HCT116 (cell line): Measurements from ENCODE around the gene ARHGAP8. TPM values are rescaled to one million over a fixed set of nuclear protein-coding genes. Genes with fewer than 3 reads are reported as not detected.

Source experiments
- ATAC-seq: fragments of 200-7000 bp; cut with Tn5 transposase; 2 replicates; pipeline ENCODE4 v1.9.1; 2020; ENCODE audit warnings: mild to moderate bottlenecking, moderate library complexity
- BruUV-seq: library from RNA; stranded (reverse); fragments of 400-500 nt; replicated peaks from 2 replicates; lab custom pipeline; 2021; lab: Mats Ljungman, UMichigan
- CTCF ChIA-PET: fragments of 300-600 bp; sonication (Branson Sonifier 250); formaldehyde crosslinking; loops from one replicate; lab custom pipeline; 2021; ENCODE audit warnings: antibody characterized with exemption; lab: Charles Lee
- POLR2A ChIA-PET: fragments of 300-600, 350-600 bp; sonication (Branson Sonifier 250); formaldehyde crosslinking; loops from one replicate; lab custom pipeline; 2021; ENCODE audit warnings: antibody characterized with exemption; lab: Charles Lee
- RAD21 ChIA-PET, 2 experiments: fragments of 300-600 bp; sonication (Branson Sonifier 250); formaldehyde crosslinking; loops; one replicate each; lab custom pipeline; 2023; ENCODE audit warnings: low total read pairs in 2 of 2; ENCODE audit not compliant: uncharacterized antibody in 2 of 2, unreplicated experiment in 2 of 2, low non-redundant PET in 1 of 2; lab: Charles Lee
- DNase-seq: peaks from one replicate; pipeline ENCODE4 v3.0.0-alpha.2; 2010; ENCODE audit warnings: low read depth, low spot score
- H2AFZ ChIP-seq: fragments of 200-600 bp; shearing (Covaris generic), sonication (generic); 2 replicates; pipeline ENCODE4 v1.6.1; 2017; ENCODE audit warnings: low read depth, mixed run types, mixed read lengths, antibody characterized with exemption, low read length; ENCODE audit not compliant: poor library complexity, severe bottlenecking
- H3K27ac ChIP-seq: 2 replicates; pipeline ENCODE4 v1.5.1; 2012; ENCODE audit warnings: low read depth, low read length
- H3K27me3 ChIP-seq: fragments of 200-600 bp; sonication (generic); 2 replicates; pipeline ENCODE4 v1.6.1; 2016; ENCODE audit warnings: mixed run types, low read length, mixed read lengths; ENCODE audit not compliant: insufficient read depth
- H3K36me3 ChIP-seq, 2 experiments: fragments of 200-500 bp in 1 of 2; fragments of 200-600 bp in 1 of 2; sonication (Bioruptor generic) in 1 of 2; sonication (generic) in 1 of 2; 2 replicates each; pipeline versions ENCODE4 v1.5.1 to v1.6.1; 2014 to 2016; ENCODE audit warnings: low read length in 2 of 2, inconsistent platforms in 1 of 2, mixed read lengths in 1 of 2, mixed run types in 1 of 2; ENCODE audit not compliant: insufficient read depth in 2 of 2, control insufficient read depth in 1 of 2
- H3K4me1 ChIP-seq, 2 experiments: fragments of 200-600 bp in 1 of 2; sonication (generic) in 1 of 2; 2 replicates each; pipeline versions ENCODE4 v1.5.1 to v1.6.1; 2012 to 2017; ENCODE audit warnings: low read length in 2 of 2, inconsistent platforms in 1 of 2, mild to moderate bottlenecking in 1 of 2, mixed read lengths in 1 of 2, mixed run types in 1 of 2, moderate library complexity in 1 of 2; ENCODE audit not compliant: insufficient read depth in 2 of 2, control insufficient read depth in 1 of 2
- H3K4me2 ChIP-seq: fragments of 200-600 bp; sonication (generic); 2 replicates; pipeline ENCODE4 v1.6.1; 2017; ENCODE audit warnings: mixed run types, low read length, mixed read lengths
- H3K4me3 ChIP-seq, 2 experiments: fragments of 200-600 bp in 1 of 2; sonication (generic) in 1 of 2; replicated peaks in 1 of 2; 2 replicates each; pipeline ENCODE4 v1.5.1; 2011 to 2016; ENCODE audit warnings: low read length in 2 of 2, control low read depth in 1 of 2, low read depth in 1 of 2, mild to moderate bottlenecking in 1 of 2, mixed read lengths in 1 of 2, mixed run types in 1 of 2
- H3K79me2 ChIP-seq: fragments of 200-600 bp; sonication (generic); 2 replicates; pipeline ENCODE4 v1.6.1; 2017; ENCODE audit warnings: mild to moderate bottlenecking, mixed run types, low read length, moderate library complexity, mixed read lengths; ENCODE audit not compliant: insufficient read depth
- H3K9ac ChIP-seq: fragments of 200-600 bp; sonication (generic); 2 replicates; pipeline ENCODE4 v1.6.1; 2016; ENCODE audit warnings: low read length, mixed read lengths
- H3K9me2 ChIP-seq: fragments of 200-600 bp; sonication (generic), shearing (Covaris generic); 2 replicates; pipeline ENCODE4 v1.6.1; 2017; ENCODE audit warnings: mixed run types, mild to moderate bottlenecking, moderate library complexity; ENCODE audit not compliant: insufficient read depth
- H3K9me3 ChIP-seq, 2 experiments: fragments of 200-500 bp in 1 of 2; fragments of 200-600 bp in 1 of 2; sonication (Bioruptor generic) in 1 of 2; sonication (generic) in 1 of 2; 2 replicates each; pipeline ENCODE4 v1.6.1; 2014 to 2017; ENCODE audit warnings: low read length in 2 of 2, mixed read lengths in 2 of 2, inconsistent platforms in 1 of 2, low read depth in 1 of 2, mild to moderate bottlenecking in 1 of 2, mixed run types in 1 of 2, moderate library complexity in 1 of 2; ENCODE audit not compliant: control insufficient read depth in 1 of 2, insufficient read depth in 1 of 2
- H4K20me1 ChIP-seq: fragments of 200-600 bp; sonication (generic), shearing (Covaris generic); 2 replicates; pipeline ENCODE4 v1.6.1; 2017; ENCODE audit warnings: mixed run types, mild to moderate bottlenecking, moderate library complexity; ENCODE audit not compliant: insufficient read depth
- ELF1 ChIP-seq: IDR thresholded peaks from 2 replicates; pipeline ENCODE4 v1.6.1; 2012; ENCODE audit warnings: low read depth, borderline replicate concordance
- EZH2 ChIP-seq: fragments of 200-600 bp; sonication (generic); IDR thresholded peaks from 2 replicates; pipeline ENCODE4 v1.6.1; 2017; ENCODE audit warnings: antibody characterized with exemption, mixed run types
- EZH2phosphoT487 ChIP-seq: fragments of 200-600 bp; IDR thresholded peaks from 2 replicates; pipeline ENCODE4 v1.6.1; 2018; ENCODE audit warnings: antibody characterized with exemption, borderline replicate concordance
- FOSL1 ChIP-seq: IDR thresholded peaks from 2 replicates; pipeline ENCODE4 v1.6.1; 2012; ENCODE audit warnings: low read depth
- JUND ChIP-seq: IDR thresholded peaks from 2 replicates; pipeline ENCODE4 v1.6.1; 2012
- POLR2A ChIP-seq: IDR thresholded peaks from 2 replicates; pipeline ENCODE4 v1.7.0; 2011; ENCODE audit warnings: borderline replicate concordance; ENCODE audit not compliant: insufficient read depth, insufficient read length; ENCODE audit errors: extremely low read depth
- SIN3A ChIP-seq: IDR thresholded peaks from 2 replicates; pipeline ENCODE4 v1.6.1; 2012; ENCODE audit warnings: low read depth
- intact Hi-C: fragments of 100-400 bp; cut with micrococcal nuclease; formaldehyde crosslinking; loops from 2 replicates; pipeline ENCODE4 v1.10.0; 2022
- total RNA-seq: library from RNA; stranded (reverse); gene quantifications from one replicate; pipeline ENCODE4 v1.2.1, GENCODE V29; 2021; ENCODE audit not compliant: unreplicated experiment
- TF ChIP-seq, protein P1 (sequence below): IDR thresholded peaks from 2 replicates; pipeline ENCODE4 v1.6.1; 2011; ENCODE audit warnings: mild to moderate bottlenecking, low read length, moderate library complexity; ENCODE audit not compliant: insufficient replicate concordance; ENCODE audit errors: extremely low read depth
- TF ChIP-seq, protein P2 (sequence below), 3 experiments: fragments of 200-600 bp in 1 of 3; sonication (generic) in 1 of 3; IDR thresholded peaks in 2 of 3; conservative IDR thresholded peaks in 1 of 3; 2 replicates each; pipeline ENCODE4 v1.5.1; 2012 to 2017; ENCODE audit warnings: low read depth in 2 of 3, low read length in 2 of 3, antibody characterized with exemption in 1 of 3, borderline replicate concordance in 1 of 3, control low read depth in 1 of 3, mild to moderate bottlenecking in 1 of 3, mixed read lengths in 1 of 3, mixed run types in 1 of 3, moderate library complexity in 1 of 3; ENCODE audit not compliant: insufficient read depth in 1 of 3

Gene ARHGAP8
- total RNA-seq, 1 experiment from 2014 or later, result 67.5 TPM

DNA sequence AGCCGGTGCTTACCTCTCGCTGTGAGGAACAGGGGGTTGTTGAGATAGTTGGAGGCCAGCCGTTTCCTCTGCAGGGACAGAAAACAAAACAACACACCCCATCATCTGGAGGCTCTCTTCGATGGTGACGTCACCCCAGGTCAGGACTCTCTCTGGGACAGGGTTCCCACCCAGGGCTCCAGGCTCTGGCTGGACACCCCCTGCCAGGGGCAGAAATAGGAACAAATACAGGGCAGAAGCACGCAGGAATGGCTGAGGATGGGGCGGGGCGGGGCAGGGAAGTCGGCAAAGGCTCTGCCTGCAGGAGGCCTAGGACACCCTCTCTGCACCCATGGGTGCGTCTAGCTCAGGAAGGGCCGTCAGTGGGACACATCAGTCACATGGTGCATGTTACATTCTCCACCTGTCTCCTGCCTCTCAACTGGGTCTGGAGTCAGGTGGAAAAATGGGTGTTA, 138.9 kb downstream of the ARHGAP8 start:
- POLR2A ChIA-PET, result no interaction called here
- RAD21 ChIA-PET, result no interaction called here
- Histone ChIP-seq H3K27ac (no peak overlapping the region), H3K4me1 (no peaks in the 10 kb centered on the region), H3K4me2 (no peak overlapping the region)
- no TSS peak for BruUV-seq
- TF ChIP-seq FOSL1, result no peak
- TF ChIP-seq EZH2, result no peak
- no peak for TF ChIP-seq POLR2A
- TF ChIP-seq, protein P1, sequence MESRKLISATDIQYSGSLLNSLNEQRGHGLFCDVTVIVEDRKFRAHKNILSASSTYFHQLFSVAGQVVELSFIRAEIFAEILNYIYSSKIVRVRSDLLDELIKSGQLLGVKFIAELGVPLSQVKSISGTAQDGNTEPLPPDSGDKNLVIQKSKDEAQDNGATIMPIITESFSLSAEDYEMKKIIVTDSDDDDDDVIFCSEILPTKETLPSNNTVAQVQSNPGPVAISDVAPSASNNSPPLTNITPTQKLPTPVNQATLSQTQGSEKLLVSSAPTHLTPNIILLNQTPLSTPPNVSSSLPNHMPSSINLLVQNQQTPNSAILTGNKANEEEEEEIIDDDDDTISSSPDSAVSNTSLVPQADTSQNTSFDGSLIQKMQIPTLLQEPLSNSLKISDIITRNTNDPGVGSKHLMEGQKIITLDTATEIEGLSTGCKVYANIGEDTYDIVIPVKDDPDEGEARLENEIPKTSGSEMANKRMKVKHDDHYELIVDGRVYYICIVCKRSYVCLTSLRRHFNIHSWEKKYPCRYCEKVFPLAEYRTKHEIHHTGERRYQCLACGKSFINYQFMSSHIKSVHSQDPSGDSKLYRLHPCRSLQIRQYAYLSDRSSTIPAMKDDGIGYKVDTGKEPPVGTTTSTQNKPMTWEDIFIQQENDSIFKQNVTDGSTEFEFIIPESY, result no peak
- no peak for TF ChIP-seq JUND
- TF ChIP-seq EZH2phosphoT487, result no peak
- no peak for TF ChIP-seq ELF1
- TF ChIP-seq, all 23 proteins: peak for 0
- Histone ChIP-seq H2AFZ (no peak overlapping the region), H3K4me3 (no peak overlapping the region), H3K9me3 (no peaks in the 10 kb centered on the region), H3K36me3 (no peaks in the 10 kb centered on the region), H3K9me2 (no peaks in the 10 kb centered on the region), H3K79me2 (no peaks in the 10 kb centered on the region), H4K20me1 (no peaks in the 10 kb centered on the region), H3K27me3 (no peaks in the 10 kb centered on the region), H3K9ac (no peak overlapping the region)
- CTCF ChIA-PET, result no interaction called here
- DNase-seq (no peak), ATAC-seq (no peak)
- intact Hi-C loops, result no loop called here

DNA sequence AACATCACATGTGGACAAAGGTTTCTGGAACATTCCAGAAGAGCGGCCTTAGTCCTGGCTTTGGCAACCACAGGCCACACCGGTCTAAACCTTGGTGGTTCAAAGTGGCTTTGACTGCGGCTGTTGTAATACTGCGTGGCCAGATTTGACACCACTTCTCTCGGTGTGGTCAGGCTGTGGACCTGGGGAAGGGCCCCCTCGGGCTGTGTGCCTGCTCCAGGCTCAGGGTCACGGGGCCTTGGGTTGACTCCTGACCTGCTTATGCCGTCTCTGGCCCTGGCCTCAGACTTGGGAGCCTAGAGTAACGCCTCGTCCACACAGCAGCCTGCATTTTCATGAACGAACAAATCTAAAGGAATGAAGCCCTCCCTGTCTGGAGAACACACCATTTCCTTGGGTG, 139.4 kb downstream of the ARHGAP8 start:
- Histone ChIP-seq H3K4me3 (no peak overlapping the region), H3K79me2 (no peaks in the 10 kb centered on the region), H3K4me1 (no peaks in the 10 kb centered on the region), H3K36me3 (no peaks in the 10 kb centered on the region), H3K27ac (no peak overlapping the region), H3K9me2 (no peaks in the 10 kb centered on the region), H3K9ac (no peak overlapping the region), H3K9me3 (no peaks in the 10 kb centered on the region), H4K20me1 (no peaks in the 10 kb centered on the region), H3K27me3 (no peaks in the 10 kb centered on the region), H2AFZ (no peak overlapping the region), H3K4me2 (no peak overlapping the region)
- RAD21 ChIA-PET, result no interaction called here
- BruUV-seq, result no TSS peak
- intact Hi-C loops, result no loop called here
- ATAC-seq (no peak), DNase-seq (no peak)
- CTCF ChIA-PET, result no interaction called here
- TF ChIP-seq SIN3A (no peak), POLR2A (no peak)
- TF ChIP-seq, protein P2, sequence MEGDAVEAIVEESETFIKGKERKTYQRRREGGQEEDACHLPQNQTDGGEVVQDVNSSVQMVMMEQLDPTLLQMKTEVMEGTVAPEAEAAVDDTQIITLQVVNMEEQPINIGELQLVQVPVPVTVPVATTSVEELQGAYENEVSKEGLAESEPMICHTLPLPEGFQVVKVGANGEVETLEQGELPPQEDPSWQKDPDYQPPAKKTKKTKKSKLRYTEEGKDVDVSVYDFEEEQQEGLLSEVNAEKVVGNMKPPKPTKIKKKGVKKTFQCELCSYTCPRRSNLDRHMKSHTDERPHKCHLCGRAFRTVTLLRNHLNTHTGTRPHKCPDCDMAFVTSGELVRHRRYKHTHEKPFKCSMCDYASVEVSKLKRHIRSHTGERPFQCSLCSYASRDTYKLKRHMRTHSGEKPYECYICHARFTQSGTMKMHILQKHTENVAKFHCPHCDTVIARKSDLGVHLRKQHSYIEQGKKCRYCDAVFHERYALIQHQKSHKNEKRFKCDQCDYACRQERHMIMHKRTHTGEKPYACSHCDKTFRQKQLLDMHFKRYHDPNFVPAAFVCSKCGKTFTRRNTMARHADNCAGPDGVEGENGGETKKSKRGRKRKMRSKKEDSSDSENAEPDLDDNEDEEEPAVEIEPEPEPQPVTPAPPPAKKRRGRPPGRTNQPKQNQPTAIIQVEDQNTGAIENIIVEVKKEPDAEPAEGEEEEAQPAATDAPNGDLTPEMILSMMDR (IDR thresholded peaks at IDR 0.05 in 2 of 3, conservative IDR thresholded peaks at IDR 0.05 in 1 of 3; ENCODE audit: borderline replicate concordance in 1 of 3, insufficient read depth in 1 of 3, low read depth in 2 of 3, low read length in 2 of 3), result no peak
- POLR2A ChIA-PET, result no interaction called here
